ENCODE data around the gene UBE4B.

The UBE4B gene

DNA sequence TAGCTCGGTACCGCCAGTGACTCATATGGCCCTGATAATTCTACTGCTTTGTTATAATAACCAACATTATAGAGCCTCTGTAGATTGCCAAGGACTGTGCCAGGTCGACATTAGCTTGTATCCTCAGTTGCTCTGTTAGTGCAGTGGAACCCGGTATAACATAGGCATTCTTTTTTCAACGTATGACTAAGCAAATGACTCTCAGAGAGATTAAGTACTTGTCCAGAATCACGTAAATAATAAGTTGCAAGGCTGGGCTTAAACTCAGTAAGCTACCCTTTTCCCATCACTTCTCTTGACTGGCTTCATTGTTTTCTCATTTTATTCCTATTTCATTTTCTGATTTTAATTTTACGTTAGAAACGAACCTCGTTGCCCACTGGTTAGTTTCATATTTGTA is 85.1 kb downstream of the UBE4B start:
- H3K9me3 ChIP-seq (ENCODE audit: insufficient read depth, low read length), result no peaks in the 10 kb centered on the region
- H3K4me3 ChIP-seq (ENCODE audit: low read length), result no peak overlapping the region
- no peaks in the 10 kb centered on the region for H3K36me3 ChIP-seq (replicated peaks; ENCODE audit: low read depth, low read length)
- H3K4me1 ChIP-seq (ENCODE audit: low read length), result no peaks in the 10 kb centered on the region
- no peak overlapping the region for H3K4me2 ChIP-seq (ENCODE audit: low read length)
- no peak overlapping the region for H3K27ac ChIP-seq (ENCODE audit: low read length)
- no peaks in the 10 kb centered on the region for H4K20me1 ChIP-seq (ENCODE audit: insufficient read depth, low read length)
- H3K9ac ChIP-seq (ENCODE audit: low read length), result no peak overlapping the region
- H3K27me3 ChIP-seq (ENCODE audit: low read depth, low read length), result no peaks in the 10 kb centered on the region
- no peak for TF ChIP-seq EZH2phosphoT487 (IDR thresholded peaks at IDR 0.05; ENCODE audit: low read depth)
- TF ChIP-seq, protein P1, sequence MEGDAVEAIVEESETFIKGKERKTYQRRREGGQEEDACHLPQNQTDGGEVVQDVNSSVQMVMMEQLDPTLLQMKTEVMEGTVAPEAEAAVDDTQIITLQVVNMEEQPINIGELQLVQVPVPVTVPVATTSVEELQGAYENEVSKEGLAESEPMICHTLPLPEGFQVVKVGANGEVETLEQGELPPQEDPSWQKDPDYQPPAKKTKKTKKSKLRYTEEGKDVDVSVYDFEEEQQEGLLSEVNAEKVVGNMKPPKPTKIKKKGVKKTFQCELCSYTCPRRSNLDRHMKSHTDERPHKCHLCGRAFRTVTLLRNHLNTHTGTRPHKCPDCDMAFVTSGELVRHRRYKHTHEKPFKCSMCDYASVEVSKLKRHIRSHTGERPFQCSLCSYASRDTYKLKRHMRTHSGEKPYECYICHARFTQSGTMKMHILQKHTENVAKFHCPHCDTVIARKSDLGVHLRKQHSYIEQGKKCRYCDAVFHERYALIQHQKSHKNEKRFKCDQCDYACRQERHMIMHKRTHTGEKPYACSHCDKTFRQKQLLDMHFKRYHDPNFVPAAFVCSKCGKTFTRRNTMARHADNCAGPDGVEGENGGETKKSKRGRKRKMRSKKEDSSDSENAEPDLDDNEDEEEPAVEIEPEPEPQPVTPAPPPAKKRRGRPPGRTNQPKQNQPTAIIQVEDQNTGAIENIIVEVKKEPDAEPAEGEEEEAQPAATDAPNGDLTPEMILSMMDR (IDR thresholded peaks at IDR 0.05; ENCODE audit: low read depth, low read length), result no peak
- no peak overlapping the region for H2AFZ ChIP-seq (ENCODE audit: low read depth, low read length)
- no peaks in the 10 kb centered on the region for H3K79me2 ChIP-seq (ENCODE audit: low read length)

DNA sequence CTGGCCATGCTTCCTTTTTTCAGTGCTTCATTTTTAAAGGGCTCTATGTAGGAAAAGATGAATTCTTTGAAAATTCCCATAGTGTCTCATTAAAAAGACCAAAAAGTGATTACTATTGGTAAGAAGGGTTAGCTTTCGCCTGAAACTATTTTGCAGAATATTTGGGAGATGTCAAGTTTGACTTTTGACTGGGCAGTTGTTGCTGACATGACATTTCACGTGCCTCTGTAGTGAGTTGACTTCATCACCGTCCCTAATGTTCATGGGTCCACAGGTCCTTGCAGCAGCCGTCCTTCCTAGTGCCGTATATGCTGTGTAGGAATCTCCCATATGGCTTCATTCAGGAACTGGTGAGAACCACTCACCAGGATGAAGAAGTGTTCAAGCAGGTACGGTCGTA is 88.9 kb downstream of the UBE4B start:
- Histone ChIP-seq H3K79me2 (ENCODE audit: low read length) (no peaks in the 10 kb centered on the region), H2AFZ (ENCODE audit: low read depth, low read length) (no peak overlapping the region), H4K20me1 (ENCODE audit: insufficient read depth, low read length) (no peaks in the 10 kb centered on the region), H3K27me3 (ENCODE audit: low read depth, low read length) (no peaks in the 10 kb centered on the region), H3K9me3 (ENCODE audit: insufficient read depth, low read length) (no peaks in the 10 kb centered on the region), H3K4me2 (ENCODE audit: low read length) (no peak overlapping the region), H3K27ac (ENCODE audit: low read length) (no peak overlapping the region), H3K4me3 (ENCODE audit: low read length) (no peak overlapping the region), H3K4me1 (ENCODE audit: low read length) (peaks cover 5% of the 10 kb centered on the region; the same call in 1 of the 2 replicates), H3K36me3 (replicated peaks; ENCODE audit: low read depth, low read length) (no peaks in the 10 kb centered on the region), H3K9ac (ENCODE audit: low read length) (no peak overlapping the region)
- TF ChIP-seq, protein P1 (IDR thresholded peaks at IDR 0.05; ENCODE audit: low read depth, low read length), result no peak
- TF ChIP-seq EZH2phosphoT487 (IDR thresholded peaks at IDR 0.05; ENCODE audit: low read depth), result no peak

DNA sequence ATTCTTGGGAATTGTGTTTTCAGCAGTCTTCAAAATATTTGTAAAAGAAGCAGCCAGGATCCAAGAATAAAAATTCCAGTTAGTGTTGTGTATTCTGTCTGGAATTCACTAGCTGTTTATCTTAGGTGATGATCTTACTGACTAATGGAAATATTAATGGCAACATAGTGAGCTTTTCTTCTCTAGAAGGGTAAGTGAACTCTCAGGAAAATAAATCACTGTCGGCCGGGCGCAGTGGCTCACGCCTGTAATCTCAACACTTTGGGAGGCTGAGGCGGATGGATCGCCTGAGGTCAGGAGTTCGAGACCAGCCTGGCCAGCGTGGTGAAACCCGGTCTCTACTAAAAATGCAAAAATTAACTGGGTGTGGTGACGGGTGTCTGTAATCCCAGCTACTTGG is 90.2 kb downstream of the UBE4B start:
- H3K9ac ChIP-seq (ENCODE audit: low read length), result no peak overlapping the region
- no peak overlapping the region for H3K4me2 ChIP-seq (ENCODE audit: low read length)
- H3K36me3 ChIP-seq (replicated peaks; ENCODE audit: low read depth, low read length), result no peaks in the 10 kb centered on the region
- H3K4me1 ChIP-seq (ENCODE audit: low read length), result peaks cover 5% of the 10 kb centered on the region; the same call in 1 of the 2 replicates
- H3K27me3 ChIP-seq (ENCODE audit: low read depth, low read length), result no peaks in the 10 kb centered on the region
- no peaks in the 10 kb centered on the region for H3K79me2 ChIP-seq (ENCODE audit: low read length)
- no peak overlapping the region for H3K4me3 ChIP-seq (ENCODE audit: low read length)
- no peaks in the 10 kb centered on the region for H3K9me3 ChIP-seq (ENCODE audit: insufficient read depth, low read length)
- H4K20me1 ChIP-seq (ENCODE audit: insufficient read depth, low read length), result no peaks in the 10 kb centered on the region
- H3K27ac ChIP-seq (ENCODE audit: low read length), result no peak overlapping the region
- no peak overlapping the region for H2AFZ ChIP-seq (ENCODE audit: low read depth, low read length)
- no peak for TF ChIP-seq EZH2phosphoT487 (IDR thresholded peaks at IDR 0.05; ENCODE audit: low read depth)

DNA sequence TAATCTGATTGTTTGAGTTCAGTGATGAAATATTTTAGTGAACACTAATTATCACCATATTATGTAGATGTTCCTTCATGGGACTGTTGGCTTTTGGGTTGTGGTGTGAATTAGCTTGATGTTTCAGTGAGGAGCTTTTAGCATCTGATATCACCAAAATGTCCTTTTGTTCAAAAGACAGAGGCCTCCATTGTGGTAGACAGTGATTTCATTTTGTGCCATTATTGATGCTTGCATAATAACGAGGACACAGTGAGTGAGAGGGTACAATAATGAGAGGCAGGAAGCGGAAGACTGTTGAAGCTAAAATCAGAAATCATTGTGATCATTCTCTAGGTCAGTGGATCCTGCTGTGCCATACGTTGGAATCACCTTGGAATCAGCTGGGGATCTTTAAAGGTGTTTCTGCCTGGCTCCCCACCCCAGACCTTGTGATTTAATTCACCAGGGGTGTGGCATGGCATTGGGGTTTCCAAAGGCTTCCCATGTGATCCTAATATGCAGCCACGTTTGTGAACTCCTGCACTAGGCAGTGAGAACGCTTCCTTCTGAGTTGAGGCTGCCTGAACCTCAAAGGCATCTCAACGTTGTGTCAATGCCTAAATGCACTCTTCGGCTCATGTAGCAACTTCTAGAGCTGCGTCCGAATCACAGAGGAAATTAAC is 95.5 kb downstream of the UBE4B start:
- TF ChIP-seq, protein P1 (IDR thresholded peaks at IDR 0.05; ENCODE audit: low read depth, low read length), result no peak
- no peak for TF ChIP-seq EZH2phosphoT487 (IDR thresholded peaks at IDR 0.05; ENCODE audit: low read depth)

More for the DNA sequence above, 95.5 kb downstream of the UBE4B start:
- Histone ChIP-seq H2AFZ (ENCODE audit: low read depth, low read length) (no peak overlapping the region), H4K20me1 (ENCODE audit: insufficient read depth, low read length) (no peaks in the 10 kb centered on the region), H3K4me2 (ENCODE audit: low read length) (no peak overlapping the region), H3K4me3 (ENCODE audit: low read length) (no peak overlapping the region), H3K9ac (ENCODE audit: low read length) (no peak overlapping the region), H3K79me2 (ENCODE audit: low read length) (no peaks in the 10 kb centered on the region), H3K36me3 (replicated peaks; ENCODE audit: low read depth, low read length) (peaks cover 2% of the 10 kb centered on the region), H3K9me3 (ENCODE audit: insufficient read depth, low read length) (no peaks in the 10 kb centered on the region), H3K27ac (ENCODE audit: low read length) (no peak overlapping the region), H3K4me1 (ENCODE audit: low read length) (peaks cover 5% of the 10 kb centered on the region; the same call in 1 of the 2 replicates), H3K27me3 (ENCODE audit: low read depth, low read length) (no peaks in the 10 kb centered on the region)

All from OCI-LY3 (cell line).